IMR-90 (cell line): ENCODE measurements around the gene DESI2. TPM values are rescaled to one million over a fixed set of nuclear protein-coding genes. Genes with fewer than 3 reads are reported as not detected.

Experiments
- ATAC-seq: fragments of 200-7000 bp; cut with Tn5 transposase; 2 replicates; pipeline ENCODE4 v1.9.1; 2020; ENCODE audit warnings: low read depth, mild to moderate bottlenecking, moderate library complexity
- BruUV-seq: library from RNA; stranded (reverse); fragments of 400-500 nt; replicated peaks from 2 replicates; lab custom pipeline; 2021; lab: Mats Ljungman, UMichigan
- CTCF ChIA-PET: fragments of 300-600 bp; formaldehyde crosslinking; extraction: SDS; loops from one replicate; lab custom pipeline; 2021; ENCODE audit warnings: antibody characterized with exemption; lab: Yijun Ruan, JAX
- POLR2A ChIA-PET: fragments of 300-600 bp; sonication (Branson Sonifier 250); formaldehyde crosslinking; loops from one replicate; lab custom pipeline; 2022; ENCODE audit warnings: antibody characterized with exemption; ENCODE audit not compliant: unreplicated experiment; lab: Charles Lee
- DNase-seq: peaks from one replicate; pipeline ENCODE4 v3.0.0; 2013
- H2AFZ ChIP-seq: replicated peaks from 2 replicates; pipeline ENCODE3; 2013; ENCODE audit warnings: low read length, mild to moderate bottlenecking; ENCODE audit not compliant: poor library complexity
- H2AK5ac ChIP-seq: 2 replicates; pipeline ENCODE4 v1.6.1; 2013; ENCODE audit warnings: low read depth, low read length, inconsistent platforms
- H2AK9ac ChIP-seq: replicated peaks from 2 replicates; pipeline ENCODE3; 2013; ENCODE audit warnings: mild to moderate bottlenecking, low read depth, low read length, moderate library complexity; ENCODE audit not compliant: poor library complexity
- H2BK120ac ChIP-seq: 2 replicates; pipeline ENCODE4 v1.6.1; 2013; ENCODE audit warnings: low read depth, low read length, inconsistent platforms
- H2BK15ac ChIP-seq: 3 replicates; pipeline ENCODE4 v1.6.1; 2013; ENCODE audit warnings: low read depth, low read length, inconsistent platforms
- H2BK20ac ChIP-seq: 2 replicates; pipeline ENCODE4 v1.6.1; 2013; ENCODE audit warnings: low read depth, mild to moderate bottlenecking, inconsistent platforms, low read length, moderate library complexity
- H2BK5ac ChIP-seq: 2 replicates; pipeline ENCODE4 v1.6.1; 2013; ENCODE audit warnings: mild to moderate bottlenecking, low read depth, low read length, inconsistent platforms; ENCODE audit not compliant: poor library complexity, severe bottlenecking
- H3K14ac ChIP-seq: replicated peaks from 2 replicates; pipeline ENCODE4 v1.6.1; 2013; ENCODE audit warnings: low read depth, low read length, inconsistent platforms
- H3K18ac ChIP-seq: 2 replicates; pipeline ENCODE4 v1.6.1; 2013; ENCODE audit warnings: low read depth, low read length, control low read depth
- H3K23ac ChIP-seq: 2 replicates; pipeline ENCODE4 v1.6.1; 2013; ENCODE audit warnings: low read depth, low read length, inconsistent platforms
- H3K27ac ChIP-seq: 2 replicates; pipeline ENCODE4 v1.5.1; 2013; ENCODE audit warnings: mild to moderate bottlenecking, control low read depth, low read length; ENCODE audit not compliant: insufficient read depth
- H3K27me3 ChIP-seq: 2 replicates; pipeline ENCODE4 v1.6.1; 2013; ENCODE audit warnings: low read length; ENCODE audit not compliant: control insufficient read depth, insufficient read depth
- H3K36me3 ChIP-seq: 2 replicates; pipeline ENCODE4 v1.6.1; 2013; ENCODE audit warnings: low read length, mixed read lengths; ENCODE audit not compliant: control insufficient read depth, insufficient read depth
- H3K4ac ChIP-seq: 2 replicates; pipeline ENCODE4 v1.6.1; 2013; ENCODE audit warnings: low read depth, low read length, inconsistent platforms
- H3K4me1 ChIP-seq: 2 replicates; pipeline ENCODE4 v1.6.1; 2013; ENCODE audit warnings: low read length, mixed read lengths; ENCODE audit not compliant: control insufficient read depth, insufficient read depth
- H3K4me2 ChIP-seq: 2 replicates; pipeline ENCODE4 v1.6.1; 2013; ENCODE audit warnings: low read depth, mild to moderate bottlenecking, control low read depth, low read length, moderate library complexity
- H3K4me3 ChIP-seq: 2 replicates; pipeline ENCODE4 v1.5.1; 2013; ENCODE audit warnings: low read depth, mild to moderate bottlenecking, control low read depth, low read length, moderate library complexity; ENCODE audit not compliant: insufficient read depth
- H3K56ac ChIP-seq: 2 replicates; pipeline ENCODE4 v1.6.1; 2013; ENCODE audit warnings: low read length, inconsistent platforms; ENCODE audit not compliant: insufficient read depth; ENCODE audit errors: extremely low read depth
- H3K79me1 ChIP-seq, 2 experiments: 2 replicates each; pipeline ENCODE4 v1.6.1; 2013; ENCODE audit warnings: low read length in 2 of 2, inconsistent platforms in 1 of 2, low read depth in 1 of 2
- H3K9ac ChIP-seq: 2 replicates; pipeline ENCODE4 v1.6.1; 2013; ENCODE audit warnings: low read depth, low read length, control low read depth
- H3K9me1 ChIP-seq: 2 replicates; pipeline ENCODE4 v1.6.1; 2013; ENCODE audit warnings: low read length, inconsistent platforms; ENCODE audit not compliant: insufficient read depth
- H3K9me3 ChIP-seq: 2 replicates; pipeline ENCODE4 v1.6.1; 2013; ENCODE audit warnings: low read length; ENCODE audit not compliant: control insufficient read depth, insufficient read depth
- H4K20me1 ChIP-seq: 2 replicates; pipeline ENCODE4 v1.6.1; 2013; ENCODE audit warnings: low read length, inconsistent platforms; ENCODE audit not compliant: insufficient read depth
- H4K5ac ChIP-seq: 2 replicates; pipeline ENCODE4 v1.6.1; 2013; ENCODE audit warnings: mild to moderate bottlenecking, low read depth, low read length, control low read depth
- H4K8ac ChIP-seq, 2 experiments: 2 replicates each; pipeline ENCODE4 v1.6.1; 2013; ENCODE audit warnings: low read depth in 2 of 2, low read length in 2 of 2, control low read depth in 1 of 2, inconsistent platforms in 1 of 2
- H4K91ac ChIP-seq: 2 replicates; pipeline ENCODE4 v1.6.1; 2013; ENCODE audit warnings: low read depth, low read length, inconsistent platforms; ENCODE audit not compliant: insufficient read depth
- BHLHE40 ChIP-seq: fragments of 150-350 bp; IDR thresholded peaks from 2 replicates; pipeline ENCODE4 v1.6.1; 2016; ENCODE audit warnings: mild to moderate bottlenecking, low read depth, low read length
- CHD1 ChIP-seq: IDR thresholded peaks from 2 replicates; pipeline ENCODE4 v1.6.1; 2012; ENCODE audit warnings: low read depth, low read length, improper control_type of control experiment
- FOS ChIP-seq: fragments of 150-350 bp; IDR thresholded peaks from 2 replicates; pipeline ENCODE4 v1.6.1; 2016; ENCODE audit warnings: low read depth, low read length
- MAZ ChIP-seq: IDR thresholded peaks from 2 replicates; pipeline ENCODE4 v1.6.1; 2012; ENCODE audit warnings: low read depth, mild to moderate bottlenecking, low read length, improper control_type of control experiment, moderate library complexity, borderline replicate concordance
- MXI1 ChIP-seq: IDR thresholded peaks from 2 replicates; pipeline ENCODE4 v1.6.1; 2012; ENCODE audit warnings: low read depth, mild to moderate bottlenecking, low read length, moderate library complexity, borderline replicate concordance
- NFE2L2 ChIP-seq: fragments of 150-350 bp; IDR thresholded peaks from 2 replicates; pipeline ENCODE4 v1.6.1; 2016; ENCODE audit warnings: low read depth, mild to moderate bottlenecking, low read length
- POLR2A ChIP-seq: IDR thresholded peaks from 2 replicates; pipeline ENCODE4 v1.6.1; 2012; ENCODE audit warnings: mild to moderate bottlenecking, low read depth, low read length
- RFX5 ChIP-seq: IDR thresholded peaks from 2 replicates; pipeline ENCODE4 v1.8.0; 2012; ENCODE audit warnings: low read depth, mild to moderate bottlenecking, low read length, moderate library complexity
- SMC3 ChIP-seq: fragments of 150-350 bp; IDR thresholded peaks from 2 replicates; pipeline ENCODE4 v1.6.1; 2016; ENCODE audit warnings: low read depth, mild to moderate bottlenecking, antibody characterized with exemption, low read length, moderate library complexity
- USF2 ChIP-seq: fragments of 150-350 bp; IDR thresholded peaks from 2 replicates; pipeline ENCODE4 v1.6.1; 2017; ENCODE audit warnings: mild to moderate bottlenecking, antibody characterized with exemption, low read length, low read depth
- WGBS, 2 experiments: methylation state at CpG; one replicate each; pipeline versions ENCODE4 v1.1.5 to v1.1.7; 2013; ENCODE audit warnings: missing lambda C conversion rate in 2 of 2; ENCODE audit not compliant: insufficient read length in 1 of 2; ENCODE audit errors: extremely low coverage in 2 of 2; 5-methylcytosine and 5-hydroxymethylcytosine counted together
- dilution Hi-C: fragments of 300-500 bp; cut with HindIII; formaldehyde crosslinking; loops from one replicate; pipeline ENCODE4 v1.14.3; 2018; ENCODE audit warnings: low sequenced_read_pairs; ENCODE audit not compliant: unreplicated experiment
- in situ Hi-C: fragments of 300-500 bp; cut with MboI; formaldehyde crosslinking; loops from 3 replicates; pipeline ENCODE4 v1.14.3; 2019; ENCODE audit warnings: low sequenced_read_pairs, inconsistent platforms, mixed read lengths
- intact Hi-C: fragments of 100-400 bp; cut with micrococcal nuclease; formaldehyde crosslinking; loops from 2 replicates; pipeline ENCODE4 v1.10.0; 2022
- polyA plus RNA-seq, 3 experiments: library from polyadenylated mRNA; depleted of rRNA; stranded (reverse); fragments of >200 nt; gene quantifications; 2 replicates each; pipeline ENCODE4 v1.2.3, GENCODE V29; 2012; ENCODE audit warnings: low replicate concordance in 1 of 3
- total RNA-seq: library from RNA; depleted of rRNA; stranded (reverse); fragments of >200 nt; gene quantifications from 2 replicates; pipeline ENCODE4 v1.2.3, GENCODE V29; 2012

The DESI2 gene
- total and polyA plus RNA-seq, 2 of the 4 experiments (the other 2 are of a cell fraction) = 19.0 to 43.6 TPM

GRCh38 chr1:244705261-244706234, 52.6 kb downstream of the DESI2 start:
- H2AK9ac ChIP-seq = no peak overlapping the region
- H3K18ac ChIP-seq = no peak overlapping the region
- TF ChIP-seq BHLHE40 = no peak
- TF ChIP-seq CHD1 = no peak
- TF ChIP-seq SMC3 = no peak
- no peak for TF ChIP-seq MXI1
- TF ChIP-seq POLR2A = no peak
- TF ChIP-seq MAZ = no peak
- TF ChIP-seq NFE2L2 = no peak
- TF ChIP-seq FOS = no peak
- no peak for TF ChIP-seq USF2
- TF ChIP-seq RFX5 = no peak
- WGBS, 2 experiments = no CpG with 5 or more reads among the region's 17 CpGs
- H4K8ac ChIP-seq = no peak overlapping the region
- no peak overlapping the region for H2AK5ac ChIP-seq
- H3K79me1 ChIP-seq = no peaks in the 10 kb centered on the region
- H3K56ac ChIP-seq = no peak overlapping the region
- H3K4me1 ChIP-seq = no peaks in the 10 kb centered on the region
- no peak overlapping the region for H3K4ac ChIP-seq
- H3K23ac ChIP-seq = no peak overlapping the region
- no peak overlapping the region for H2BK15ac ChIP-seq
- no peak overlapping the region for H3K27ac ChIP-seq
- H3K27me3 ChIP-seq = no peaks in the 10 kb centered on the region
- intact Hi-C loops = no loop called here
- no TSS peak for BruUV-seq
- H2BK120ac ChIP-seq = no peak overlapping the region
- in situ Hi-C loops = no loop called here
- no peak overlapping the region for H2BK20ac ChIP-seq
- H3K36me3 ChIP-seq = peaks cover 7% of the 10 kb centered on the region
- no peaks in the 10 kb centered on the region for H3K9me3 ChIP-seq
- no peak overlapping the region for H2BK5ac ChIP-seq
- ATAC-seq (no peak), DNase-seq (no peak)
- no peaks in the 10 kb centered on the region for H4K20me1 ChIP-seq
- no peak overlapping the region for H3K9ac ChIP-seq
- POLR2A ChIA-PET = no interaction called here
- no peak overlapping the region for H2AFZ ChIP-seq
- no peak overlapping the region for H4K5ac ChIP-seq
- no peak overlapping the region for H3K4me3 ChIP-seq
- no peak overlapping the region for H3K14ac ChIP-seq
- H3K4me2 ChIP-seq = no peak overlapping the region
- CTCF ChIA-PET = no interaction called here
- dilution Hi-C loops = no loop called here
- H4K91ac ChIP-seq = no peak overlapping the region
- H3K9me1 ChIP-seq = peaks cover 3% of the 10 kb centered on the region; the same call in 1 of the 2 replicates
